A549 (cell line): ENCODE measurements around the gene AMY2A. TPM values are rescaled to one million over a fixed set of nuclear protein-coding genes. Genes with fewer than 3 reads are reported as not detected.

ENCODE experiments used
- polyA plus RNA-seq, 4 experiments: library from polyadenylated mRNA; depleted of rRNA in 3 of 4; stranded (reverse); fragments of >200 nt; fragmentation: RNase III in 1 of 4; extraction: RNeasy Plus Mini Kit Qiagen cat#74134 plus additional on column Dnase treatment in 1 of 4; gene quantifications; 2 replicates in 3 of 4; 3 replicates in 1 of 4; pipeline ENCODE4 v1.2.3, GENCODE V29; 2011 to 2017
- small RNA-seq, 6 experiments: library from RNA; depleted of rRNA; stranded (forward); fragments of <200 nt; gene quantifications; one replicate each; pipeline ENCODE3, GENCODE V24; 2012

AMY2A gene
- polyA plus RNA-seq, 2 of the 4 experiments (the other 2 are of a cell fraction), result not detected

Small RNA genes lying within 50 kb of the gene (small RNA-seq; reads per million reads assigned to genes)
- gene AC105272.1, result 0 reads per million in 6 experiments

Other genes with a start within 250 kb of the AMY2A start
- gene RNPC3, start 91.7 kb upstream of the AMY2A start, polyA plus RNA-seq (2011; rRNA removed), result 15.7 and 20.1 TPM in 2 replicates
- gene RNPC3, start 91.7 kb upstream of the AMY2A start, polyA plus RNA-seq (2017; fragmentation: RNase III; extraction: RNeasy Plus Mini Kit Qiagen cat#74134 plus additional on column Dnase treatment), result 9.5 to 9.9 TPM (median 9.6 TPM) in 3 replicates
- 2.3 and 3.0 TPM in 2 replicates for gene AMY2B, start 45.8 kb upstream of the AMY2A start, polyA plus RNA-seq (2011; rRNA removed)
- gene AMY2B, start 45.8 kb upstream of the AMY2A start, polyA plus RNA-seq (2017; fragmentation: RNase III; extraction: RNeasy Plus Mini Kit Qiagen cat#74134 plus additional on column Dnase treatment), result 1.4 to 2.2 TPM (median 1.7 TPM) in 3 replicates
- gene AMY1A, start 38.3 kb downstream of the AMY2A start, polyA plus RNA-seq (2011; rRNA removed), result not detected in 2 replicates
- not detected in 3 replicates for gene AMY1A, start 38.3 kb downstream of the AMY2A start, polyA plus RNA-seq (2017; fragmentation: RNase III; extraction: RNeasy Plus Mini Kit Qiagen cat#74134 plus additional on column Dnase treatment)
- gene AMY1B, start 78.8 kb downstream of the AMY2A start, polyA plus RNA-seq (2011; rRNA removed), result not detected in 2 replicates
- gene AMY1B, start 78.8 kb downstream of the AMY2A start, polyA plus RNA-seq (2017; fragmentation: RNase III; extraction: RNeasy Plus Mini Kit Qiagen cat#74134 plus additional on column Dnase treatment), result not detected in 3 replicates
- not detected in 2 replicates for gene AMY1C, start 132.5 kb downstream of the AMY2A start, polyA plus RNA-seq (2011; rRNA removed)
- not detected in 3 replicates for gene AMY1C, start 132.5 kb downstream of the AMY2A start, polyA plus RNA-seq (2017; fragmentation: RNase III; extraction: RNeasy Plus Mini Kit Qiagen cat#74134 plus additional on column Dnase treatment)